ENCODE measurements around the gene STK17A. TPM values are rescaled to one million over a fixed set of nuclear protein-coding genes. Genes with fewer than 3 reads are reported as not detected.
A peak's percentile ranks its signal among the peaks of the same experiment; 100 is the strongest.
"Not testable (repeated sequence)": the region's sequence is repeated elsewhere in the genome, so short reads cannot be mapped to it uniquely, and the experiment has no call there.

STK17A gene
- total and polyA plus RNA-seq, 2 donors = 5.4 to 17.4 TPM

DNA sequence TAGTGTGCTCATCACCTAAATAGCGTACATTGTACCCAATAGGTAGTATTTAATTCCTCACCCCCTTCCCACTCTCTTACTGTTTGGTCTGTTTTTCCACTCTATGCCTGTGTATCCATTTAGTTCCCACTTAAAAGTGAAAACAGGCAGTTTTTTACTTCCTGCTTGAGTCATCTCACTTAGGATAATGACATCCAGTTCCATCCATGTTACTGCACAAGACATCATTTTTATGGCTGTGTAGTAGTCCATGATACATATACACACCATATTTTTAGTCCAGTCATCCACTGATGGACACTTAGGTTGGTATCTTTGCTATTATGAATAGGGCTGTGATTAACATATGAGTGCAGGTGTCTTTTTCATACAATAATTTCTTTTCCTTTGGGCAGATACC, 10.1 kb downstream of the STK17A start:
- H3K27ac ChIP-seq (ENCODE audit: low read depth) = no peak overlapping the region
- peaks cover 2% of the 10 kb centered on the region for H3K36me3 ChIP-seq (ENCODE audit: insufficient read depth)
- H3K4me1 ChIP-seq (ENCODE audit: insufficient read depth) = no peaks in the 10 kb centered on the region
- 100% methylated on average over 1 of the region's 1 CpG for WGBS
- no peak for DNase-seq (ENCODE audit: extremely low spot score)
- no peak overlapping the region for H3K4me3 ChIP-seq (ENCODE audit: low read depth, low read length)

DNA sequence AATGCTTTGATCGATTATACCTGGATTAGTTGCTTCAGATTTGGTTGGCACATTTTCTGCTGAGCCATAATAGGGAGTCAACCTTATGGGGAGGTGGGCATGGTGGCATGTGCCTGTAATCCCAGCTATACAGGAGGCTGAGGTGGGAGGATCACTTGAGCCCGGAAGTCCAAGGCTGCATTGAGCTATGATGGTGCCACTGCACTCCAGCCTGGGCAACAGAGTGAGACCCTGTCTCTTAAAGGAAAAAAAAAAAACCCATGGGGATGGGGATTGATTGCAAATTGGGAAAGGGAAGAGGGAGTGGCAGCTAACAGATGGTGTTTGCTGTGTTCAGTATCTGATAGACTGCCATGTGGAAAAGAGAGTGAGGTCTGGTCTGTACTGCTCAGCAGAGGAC, 11.1 kb downstream of the STK17A start:
- Histone ChIP-seq H3K4me3 (ENCODE audit: low read depth, low read length) (no peak overlapping the region), H3K27ac (ENCODE audit: low read depth) (no peak overlapping the region), H3K36me3 (ENCODE audit: insufficient read depth) (peaks cover 2% of the 10 kb centered on the region), H3K4me1 (ENCODE audit: insufficient read depth) (no peaks in the 10 kb centered on the region)
- 93% methylated on average over 2 of the region's 2 CpGs for WGBS
- no peak for DNase-seq (ENCODE audit: extremely low spot score)

DNA sequence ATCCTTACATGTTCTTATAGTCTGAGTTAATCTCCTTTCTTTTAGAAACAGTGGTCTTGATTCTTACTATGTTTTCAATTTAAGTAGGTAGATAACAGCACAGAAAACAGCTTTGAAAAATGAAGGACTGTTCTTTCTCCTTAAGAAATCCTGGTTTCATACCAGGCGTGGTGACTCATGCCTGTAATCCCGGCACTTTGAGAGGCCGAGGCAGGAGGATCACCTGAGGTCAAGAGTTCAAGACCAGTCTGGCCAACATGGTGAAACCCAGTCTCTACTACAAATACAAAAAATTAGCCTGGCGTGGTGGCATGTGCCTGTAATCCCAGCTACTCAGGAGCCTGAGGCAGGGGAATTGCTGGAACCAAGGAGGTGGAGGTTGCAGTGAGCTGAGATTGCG, 13.5 kb downstream of the STK17A start:
- not testable (repeated sequence) for H3K36me3 ChIP-seq (ENCODE audit: insufficient read depth); H3K4me3 ChIP-seq (ENCODE audit: low read depth, low read length); H3K27ac ChIP-seq (ENCODE audit: low read depth); DNase-seq (ENCODE audit: extremely low spot score); H3K4me1 ChIP-seq (ENCODE audit: insufficient read depth)
- WGBS = 75% methylated on average over 5 of the region's 5 CpGs

DNA sequence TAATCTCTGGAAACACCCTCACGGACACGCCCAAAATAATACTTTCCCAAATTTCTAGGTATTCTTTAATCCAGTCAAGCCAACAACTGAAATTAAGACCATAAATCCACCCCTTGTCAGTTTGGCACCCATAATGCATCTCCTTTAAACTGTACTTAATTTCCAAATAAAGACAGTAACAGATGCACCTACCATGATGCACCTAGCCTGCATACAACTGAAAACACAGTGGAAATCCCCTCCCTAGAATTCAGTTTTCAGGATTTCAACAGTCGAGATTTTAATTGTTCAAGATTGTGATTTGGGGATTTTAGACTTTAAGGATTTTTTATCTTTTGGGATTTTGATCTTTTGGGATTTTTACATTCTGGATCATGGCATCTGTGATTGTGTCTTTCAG, 17.1 kb downstream of the STK17A start:
- no peaks in the 10 kb centered on the region for H3K4me1 ChIP-seq (ENCODE audit: insufficient read depth)
- no peak overlapping the region for H3K27ac ChIP-seq (ENCODE audit: low read depth)
- H3K36me3 ChIP-seq (ENCODE audit: insufficient read depth) = peaks cover 2% of the 10 kb centered on the region
- WGBS = 93% methylated on average over 3 of the region's 3 CpGs
- H3K4me3 ChIP-seq (ENCODE audit: low read depth, low read length) = no peak overlapping the region
- no peak for DNase-seq (ENCODE audit: extremely low spot score)

DNA sequence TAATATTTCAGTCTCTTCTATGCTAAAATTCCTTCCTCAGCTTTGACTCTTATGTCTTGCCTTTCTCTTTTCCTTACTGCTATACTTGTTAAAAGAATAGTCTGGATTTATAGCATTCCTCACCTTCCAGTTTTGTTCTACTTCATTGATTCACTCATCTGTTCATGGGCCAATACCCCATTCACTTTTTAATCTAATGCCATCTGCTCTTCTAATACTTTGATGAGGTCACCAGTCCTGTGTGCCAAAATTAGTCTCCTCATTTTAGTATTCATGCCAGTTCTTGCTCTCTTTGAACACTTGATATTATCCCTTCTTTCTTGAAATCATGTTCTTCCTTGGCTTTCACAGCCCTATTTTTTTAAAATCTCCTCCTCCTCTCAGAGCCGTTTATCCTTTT, 19.3 kb downstream of the STK17A start:
- Histone ChIP-seq H3K4me3 (ENCODE audit: low read depth, low read length) (no peak overlapping the region), H3K27ac (ENCODE audit: low read depth) (no peak overlapping the region), H3K36me3 (ENCODE audit: insufficient read depth) (peaks cover 1% of the 10 kb centered on the region), H3K4me1 (ENCODE audit: insufficient read depth) (no peaks in the 10 kb centered on the region)
- DNase-seq (ENCODE audit: extremely low spot score) = no peak
- 70% methylated on average over 1 of the region's 1 CpG for WGBS

DNA sequence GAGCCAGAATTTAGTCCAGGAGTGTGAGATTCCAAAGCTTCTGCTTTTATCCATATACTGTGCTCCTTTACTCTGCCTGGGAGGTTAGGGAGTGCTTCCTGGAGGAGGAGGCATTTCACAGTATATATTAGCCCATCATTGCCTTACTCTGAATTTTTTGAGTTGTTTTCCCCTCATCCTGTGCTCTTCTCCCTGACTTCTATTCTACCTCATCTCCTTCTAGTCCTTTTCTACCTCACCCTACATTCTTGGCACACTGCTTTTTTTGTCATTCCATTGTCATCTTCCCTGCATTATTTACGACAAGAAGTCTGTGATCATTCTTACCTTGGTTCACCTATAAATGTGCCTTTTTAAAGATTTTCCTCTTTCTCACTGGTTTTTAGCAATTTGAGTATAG, 21.3 kb downstream of the STK17A start:
- DNase-seq (ENCODE audit: extremely low spot score) = no peak
- Histone ChIP-seq H3K4me1 (ENCODE audit: insufficient read depth) (no peaks in the 10 kb centered on the region), H3K36me3 (ENCODE audit: insufficient read depth) (no peaks in the 10 kb centered on the region), H3K27ac (ENCODE audit: low read depth) (no peak overlapping the region), H3K4me3 (ENCODE audit: low read depth, low read length) (no peak overlapping the region)
- WGBS = 92% methylated on average over 1 of the region's 1 CpG

DNA sequence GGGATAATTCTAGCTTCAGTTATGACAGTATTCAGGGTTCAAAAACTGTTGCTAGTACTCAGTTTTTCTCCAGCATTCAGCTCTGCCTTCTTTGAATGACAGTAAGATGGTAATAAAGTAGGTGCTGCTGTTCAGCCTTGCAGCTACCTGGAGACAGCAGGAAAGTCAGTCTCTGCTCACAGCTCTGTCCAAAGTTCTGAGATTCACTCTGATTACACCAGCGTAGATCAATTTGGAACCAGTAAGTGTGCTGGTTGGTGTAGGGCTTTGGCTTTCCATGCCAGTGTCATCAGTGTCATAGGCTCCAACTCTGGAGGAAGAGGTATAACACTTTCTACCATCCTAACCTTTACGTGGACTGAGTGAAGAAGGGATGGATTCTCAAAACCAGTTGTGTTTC, 26.2 kb downstream of the STK17A start:
- no peaks in the 10 kb centered on the region for H3K36me3 ChIP-seq (ENCODE audit: insufficient read depth)
- no peak overlapping the region for H3K4me3 ChIP-seq (ENCODE audit: low read depth, low read length)
- WGBS = 97% methylated on average over 2 of the region's 2 CpGs
- H3K4me1 ChIP-seq (ENCODE audit: insufficient read depth) = no peaks in the 10 kb centered on the region
- no peak for DNase-seq (ENCODE audit: extremely low spot score)
- no peak overlapping the region for H3K27ac ChIP-seq (ENCODE audit: low read depth)

DNA sequence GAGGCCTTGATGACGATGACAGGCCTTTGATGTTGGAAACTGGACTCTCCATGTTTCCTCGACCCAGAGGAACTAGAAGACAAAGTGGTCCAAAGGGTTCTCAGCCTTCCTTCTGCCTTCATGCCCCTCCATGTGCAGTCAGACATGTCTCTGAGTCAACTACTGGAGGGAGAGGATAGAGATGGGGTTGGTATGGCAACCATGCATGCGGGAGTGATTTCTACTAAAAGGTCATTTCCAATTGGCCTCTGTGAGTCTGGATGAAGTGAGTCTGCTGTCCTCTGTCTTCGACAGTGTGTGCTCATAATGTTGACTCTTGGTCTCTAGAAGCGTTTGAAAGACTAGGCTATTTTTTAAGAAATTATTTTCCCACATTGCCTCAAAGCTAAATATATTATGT, 29.2 kb downstream of the STK17A start:
- Histone ChIP-seq H3K27ac (ENCODE audit: low read depth) (no peak overlapping the region), H3K36me3 (ENCODE audit: insufficient read depth) (no peaks in the 10 kb centered on the region), H3K4me3 (ENCODE audit: low read depth, low read length) (no peak overlapping the region), H3K4me1 (ENCODE audit: insufficient read depth) (no peaks in the 10 kb centered on the region)
- no peak for DNase-seq (ENCODE audit: extremely low spot score)
- 79% methylated on average over 5 of the region's 5 CpGs for WGBS

DNA sequence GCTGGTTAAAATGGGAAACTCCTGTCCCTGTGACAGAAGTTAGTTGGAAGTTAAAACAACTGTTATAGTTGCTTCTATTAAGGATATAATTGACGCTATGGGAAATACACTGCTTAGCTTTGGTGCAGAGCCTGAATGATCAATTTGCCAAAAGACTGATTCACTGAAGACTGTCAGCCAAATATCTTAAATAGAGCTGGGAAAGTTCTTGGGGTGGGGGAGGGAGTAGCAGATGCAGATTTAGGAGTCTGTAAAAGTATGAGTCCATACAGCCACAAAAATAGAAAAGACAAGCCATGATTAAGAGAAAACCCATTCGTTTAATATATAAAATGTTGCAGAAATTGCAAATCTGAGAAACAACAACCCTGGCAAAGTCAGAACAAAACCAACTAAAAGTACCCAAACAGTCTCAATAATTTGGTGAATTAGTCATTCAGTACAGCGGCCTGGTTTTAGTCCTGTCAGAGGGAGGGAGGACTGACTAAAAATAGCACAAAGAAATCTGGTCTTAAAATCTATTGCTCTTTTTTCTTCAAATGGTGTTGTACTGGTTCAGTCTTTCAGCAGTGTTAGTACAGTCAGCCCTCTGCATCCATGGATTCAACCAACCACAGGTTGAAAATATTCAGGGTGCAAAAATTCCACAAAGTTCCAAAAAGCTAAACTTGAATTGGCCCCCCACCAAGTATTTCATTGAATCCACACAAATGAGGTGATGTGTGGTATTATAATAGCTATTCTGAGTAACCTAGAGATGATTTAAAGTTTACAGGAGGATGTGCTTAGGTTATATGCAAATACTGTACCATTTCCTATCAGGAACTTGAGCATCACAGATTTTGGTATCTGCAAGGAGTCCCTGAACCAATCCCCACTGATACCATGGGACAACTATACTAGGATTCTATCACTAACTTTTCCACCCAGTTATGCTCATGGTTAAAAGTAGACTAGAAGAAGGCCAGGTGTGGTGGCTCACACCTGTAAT, 30.0 kb downstream of the STK17A start:
- 33% methylated on average over 3 of the region's 3 CpGs for WGBS
- no peak overlapping the region for H3K4me3 ChIP-seq (ENCODE audit: low read depth, low read length)
- no peaks in the 10 kb centered on the region for H3K4me1 ChIP-seq (ENCODE audit: insufficient read depth)
- peak overlapping the region; percentile 10 for H3K27ac ChIP-seq (ENCODE audit: low read depth)
- no peaks in the 10 kb centered on the region for H3K36me3 ChIP-seq (ENCODE audit: insufficient read depth)
- DNase-seq (ENCODE audit: extremely low spot score) = no peak

DNA sequence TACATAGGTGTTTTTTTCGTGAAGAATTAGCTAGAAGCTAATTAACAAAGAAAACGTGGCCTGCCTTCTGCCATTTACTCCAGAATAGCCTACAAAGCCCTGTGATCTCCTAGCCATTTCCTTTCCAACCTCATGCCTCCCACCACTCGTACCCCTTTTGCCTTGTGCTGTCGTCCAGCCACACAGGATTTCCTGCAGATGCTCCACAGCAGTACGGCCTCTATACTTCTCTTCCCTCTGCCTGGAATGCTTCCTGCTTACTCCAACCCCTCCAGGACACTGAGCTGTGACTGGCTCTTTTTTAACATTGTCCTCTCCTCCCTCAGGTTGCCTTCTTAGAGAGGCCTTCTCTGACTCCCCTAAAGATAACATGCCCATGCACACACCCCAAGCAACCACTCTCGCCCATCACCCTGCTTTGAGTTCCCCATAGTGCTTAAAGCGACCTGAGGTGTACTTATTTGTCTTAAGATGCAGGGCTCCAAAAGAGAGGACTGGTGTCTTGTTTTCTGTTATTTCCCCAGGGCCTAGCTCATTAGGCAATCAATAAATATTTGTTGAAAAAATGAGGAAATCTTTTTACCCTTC, 32.7 kb downstream of the STK17A start:
- Histone ChIP-seq H3K27ac (ENCODE audit: low read depth) (no peak overlapping the region), H3K36me3 (ENCODE audit: insufficient read depth) (no peaks in the 10 kb centered on the region), H3K4me1 (ENCODE audit: insufficient read depth) (no peaks in the 10 kb centered on the region), H3K4me3 (ENCODE audit: low read depth, low read length) (no peak overlapping the region)
- no peak for DNase-seq (ENCODE audit: extremely low spot score)
- 86% methylated on average over 7 of the region's 7 CpGs for WGBS

DNA sequence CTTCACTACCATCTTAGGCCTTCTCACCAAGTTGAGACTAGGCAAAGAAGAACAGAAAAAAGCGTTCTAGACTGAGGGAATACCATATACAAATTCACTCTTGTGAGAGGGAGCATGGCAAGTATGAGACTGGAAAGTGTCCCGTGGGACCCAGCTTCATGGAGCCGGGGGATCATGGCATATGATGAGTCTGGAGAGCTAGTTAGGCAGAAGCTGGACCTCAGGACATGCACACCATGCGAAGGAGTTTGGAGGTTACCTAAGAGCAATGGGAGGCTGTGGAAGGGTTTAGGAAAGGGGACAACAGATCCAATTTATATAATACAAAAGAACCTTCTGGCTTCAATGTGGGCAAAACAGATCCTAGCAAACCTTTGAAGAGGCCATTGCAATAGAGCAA, 34.1 kb downstream of the STK17A start:
- no peak for DNase-seq (ENCODE audit: extremely low spot score)
- no peak overlapping the region for H3K27ac ChIP-seq (ENCODE audit: low read depth)
- no peaks in the 10 kb centered on the region for H3K4me1 ChIP-seq (ENCODE audit: insufficient read depth)
- H3K4me3 ChIP-seq (ENCODE audit: low read depth, low read length) = no peak overlapping the region
- WGBS = 97% methylated on average over 4 of the region's 4 CpGs
- H3K36me3 ChIP-seq (ENCODE audit: insufficient read depth) = no peaks in the 10 kb centered on the region

DNA sequence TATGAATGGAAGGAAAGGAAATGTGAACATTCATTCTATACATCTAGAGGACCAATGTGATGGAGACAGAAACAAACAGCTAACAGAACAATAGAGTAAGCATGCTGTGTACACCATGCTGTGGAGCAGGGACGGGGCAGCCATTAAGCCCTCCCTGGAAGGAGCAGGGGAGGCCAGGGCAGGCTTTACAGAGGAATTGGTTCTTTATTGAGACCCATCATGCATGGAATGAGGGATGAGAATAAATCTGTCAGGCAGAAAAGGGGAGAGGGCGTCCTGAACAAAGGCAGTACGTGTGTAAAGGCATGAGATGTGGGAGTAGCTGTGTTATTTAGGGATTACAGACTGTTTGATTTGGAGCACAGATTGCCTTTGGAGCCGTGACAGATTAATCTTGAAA, 35.2 kb downstream of the STK17A start:
- Histone ChIP-seq H3K36me3 (ENCODE audit: insufficient read depth) (no peaks in the 10 kb centered on the region), H3K4me3 (ENCODE audit: low read depth, low read length) (no peak overlapping the region), H3K4me1 (ENCODE audit: insufficient read depth) (no peaks in the 10 kb centered on the region), H3K27ac (ENCODE audit: low read depth) (no peak overlapping the region)
- WGBS = 85% methylated on average over 4 of the region's 4 CpGs
- DNase-seq (ENCODE audit: extremely low spot score) = no peak

DNA sequence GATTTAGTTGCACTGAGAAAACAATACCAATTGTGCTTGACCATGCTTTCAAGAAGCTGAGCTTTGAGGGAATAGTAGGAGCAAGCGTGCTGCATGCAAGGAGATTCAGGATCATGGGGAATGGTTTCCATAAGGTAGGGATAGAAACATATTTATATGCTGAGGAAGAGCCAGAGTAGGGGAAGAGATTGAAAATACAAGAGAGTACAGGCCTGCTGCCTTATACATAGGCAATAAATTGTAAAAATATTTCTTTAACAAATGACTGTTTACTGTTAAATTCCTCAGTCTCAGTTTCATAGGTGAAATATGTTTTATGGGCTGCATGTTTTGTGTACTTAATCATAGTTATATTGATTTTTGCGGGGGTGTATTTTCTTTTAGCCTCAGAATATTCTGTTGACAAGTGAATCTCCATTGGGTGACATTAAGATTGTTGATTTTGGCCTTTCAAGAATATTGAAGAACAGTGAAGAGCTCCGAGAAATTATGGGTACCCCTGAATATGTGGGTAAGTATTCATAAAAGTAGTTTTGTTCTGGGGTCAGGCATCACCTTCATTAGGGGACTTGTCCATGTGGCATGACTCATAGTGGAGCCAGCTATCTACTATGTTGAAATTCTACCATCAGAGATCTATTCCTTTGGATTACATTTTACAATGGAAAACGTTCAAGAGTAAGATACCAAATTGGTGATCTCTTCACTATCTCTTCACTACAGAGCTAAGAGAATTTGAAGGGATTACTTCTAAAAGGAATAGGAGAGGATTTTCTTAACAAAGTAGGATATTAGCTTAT, 36.5 kb downstream of the STK17A start:
- Histone ChIP-seq H3K36me3 (ENCODE audit: insufficient read depth) (peaks cover under 1% of the 10 kb centered on the region), H3K4me1 (ENCODE audit: insufficient read depth) (no peaks in the 10 kb centered on the region), H3K4me3 (ENCODE audit: low read depth, low read length) (no peak overlapping the region), H3K27ac (ENCODE audit: low read depth) (no peak overlapping the region)
- no peak for DNase-seq (ENCODE audit: extremely low spot score)
- 76% methylated on average over 4 of the region's 4 CpGs for WGBS
